SK-N-SH treated with all-trans-retinoic acid at 6 μM for 48 hours (cell line): Measurements from ENCODE around the gene NDUFB2.

Source experiments
- ATAC-seq: fragments of 200-7000 bp; cut with Tn5 transposase; 3 replicates; pipeline ENCODE4 v1.9.1; 2020; ENCODE audit warnings: mild to moderate bottlenecking, moderate library complexity
- ARNTL ChIP-seq: fragments of 450-650 bp; formaldehyde crosslinking; IDR thresholded peaks from 2 replicates; pipeline ENCODE4 v1.5.0; 2020; ENCODE audit warnings: low read depth, mild to moderate bottlenecking, moderate library complexity, borderline replicate concordance
- CSDC2 ChIP-seq: fragments of 250-450 bp; sonication (Bioruptor Pico); IDR thresholded peaks from 2 replicates; pipeline ENCODE4 v1.5.0; 2020; ENCODE audit warnings: mild to moderate bottlenecking, moderate library complexity
- GLIS3 ChIP-seq: fragments of 250-450 bp; sonication (Bioruptor Pico); IDR thresholded peaks from 2 replicates; pipeline ENCODE4 v1.5.0; 2020; ENCODE audit warnings: mild to moderate bottlenecking, moderate library complexity
- ISL1 ChIP-seq: fragments of 250-450 bp; sonication (Bioruptor Pico); IDR thresholded peaks from 2 replicates; pipeline ENCODE4 v2.1.2; 2022; ENCODE audit warnings: mild to moderate bottlenecking, moderate library complexity
- OSR1 ChIP-seq: fragments of 250-450 bp; sonication (Bioruptor Pico); IDR thresholded peaks from 2 replicates; pipeline ENCODE4 v1.8.0; 2022; ENCODE audit warnings: moderate library complexity, mild to moderate bottlenecking, inconsistent platforms
- PPARA ChIP-seq: fragments of 250-450 bp; sonication (Bioruptor Pico); IDR thresholded peaks from 2 replicates; pipeline ENCODE4 v1.5.0; 2020; ENCODE audit warnings: mild to moderate bottlenecking, borderline replicate concordance
- RARB ChIP-seq: fragments of 250-450 bp; sonication (Bioruptor Pico); IDR thresholded peaks from 2 replicates; pipeline ENCODE4 v1.8.0; 2021; ENCODE audit warnings: mild to moderate bottlenecking, moderate library complexity
- SNAI2 ChIP-seq: fragments of 250-450 bp; sonication (Bioruptor Pico); IDR thresholded peaks from 2 replicates; pipeline ENCODE4 v1.5.0; 2020; ENCODE audit warnings: mild to moderate bottlenecking, moderate library complexity
- TCF4 ChIP-seq: fragments of 250-450 bp; sonication (Bioruptor Pico); IDR thresholded peaks from 2 replicates; pipeline ENCODE4 v1.8.0; 2021; ENCODE audit warnings: mild to moderate bottlenecking, moderate library complexity, borderline replicate concordance
- ZC3H10 ChIP-seq: fragments of 250-450 bp; sonication (Bioruptor Pico); IDR thresholded peaks from 2 replicates; pipeline ENCODE4 v1.5.1; 2021; ENCODE audit warnings: mild to moderate bottlenecking, moderate library complexity
- ZFP3 ChIP-seq: fragments of 250-450 bp; sonication (Bioruptor Pico); IDR thresholded peaks from 2 replicates; pipeline ENCODE4 v1.5.0; 2020; ENCODE audit warnings: mild to moderate bottlenecking, moderate library complexity
- ZFP30 ChIP-seq: fragments of 450-650 bp; formaldehyde crosslinking; IDR thresholded peaks from 2 replicates; pipeline ENCODE4 v1.5.0; 2022; ENCODE audit warnings: mild to moderate bottlenecking, moderate library complexity
- ZNF565 ChIP-seq: fragments of 450-650 bp; formaldehyde crosslinking; conservative IDR thresholded peaks from 2 replicates; pipeline ENCODE4 v1.5.0; 2020; ENCODE audit warnings: low read depth, mild to moderate bottlenecking, moderate library complexity
- ZNF70 ChIP-seq: fragments of 450-650 bp; formaldehyde crosslinking; IDR thresholded peaks from 2 replicates; pipeline ENCODE4 v1.5.0; 2020; ENCODE audit warnings: mild to moderate bottlenecking, moderate library complexity
- ZNF8 ChIP-seq: fragments of 450-650 bp; formaldehyde crosslinking; IDR thresholded peaks from 2 replicates; pipeline ENCODE4 v1.5.0; 2020; ENCODE audit warnings: mild to moderate bottlenecking, moderate library complexity
- TF ChIP-seq, protein P1 (sequence below): fragments of 250-450 bp; sonication (Bioruptor Pico); IDR thresholded peaks from 2 replicates; pipeline ENCODE4 v1.8.0; 2021; ENCODE audit warnings: low read depth, mild to moderate bottlenecking, moderate library complexity, borderline replicate concordance
- TF ChIP-seq, protein P2 (sequence below): fragments of 250-450 bp; sonication (Bioruptor Pico); IDR thresholded peaks from 2 replicates; pipeline ENCODE4 v1.5.0; 2020; ENCODE audit warnings: mild to moderate bottlenecking, moderate library complexity
- TF ChIP-seq, protein P3 (sequence below): fragments of 250-450 bp; sonication (Bioruptor Pico); IDR thresholded peaks from 2 replicates; pipeline ENCODE4 v1.5.1; 2020; ENCODE audit warnings: low read depth, mild to moderate bottlenecking, moderate library complexity
- TF ChIP-seq, protein P4 (sequence below): fragments of 250-450 bp; sonication (Bioruptor Pico); IDR thresholded peaks from 2 replicates; pipeline ENCODE4 v1.5.1; 2021; ENCODE audit warnings: mild to moderate bottlenecking, moderate library complexity
- TF ChIP-seq, protein P5 (sequence below): fragments of 250-450 bp; sonication (Bioruptor Pico); IDR thresholded peaks from 2 replicates; pipeline ENCODE4 v1.8.0; 2020; ENCODE audit warnings: mild to moderate bottlenecking, moderate library complexity, borderline replicate concordance

Gene NDUFB2

DNA sequence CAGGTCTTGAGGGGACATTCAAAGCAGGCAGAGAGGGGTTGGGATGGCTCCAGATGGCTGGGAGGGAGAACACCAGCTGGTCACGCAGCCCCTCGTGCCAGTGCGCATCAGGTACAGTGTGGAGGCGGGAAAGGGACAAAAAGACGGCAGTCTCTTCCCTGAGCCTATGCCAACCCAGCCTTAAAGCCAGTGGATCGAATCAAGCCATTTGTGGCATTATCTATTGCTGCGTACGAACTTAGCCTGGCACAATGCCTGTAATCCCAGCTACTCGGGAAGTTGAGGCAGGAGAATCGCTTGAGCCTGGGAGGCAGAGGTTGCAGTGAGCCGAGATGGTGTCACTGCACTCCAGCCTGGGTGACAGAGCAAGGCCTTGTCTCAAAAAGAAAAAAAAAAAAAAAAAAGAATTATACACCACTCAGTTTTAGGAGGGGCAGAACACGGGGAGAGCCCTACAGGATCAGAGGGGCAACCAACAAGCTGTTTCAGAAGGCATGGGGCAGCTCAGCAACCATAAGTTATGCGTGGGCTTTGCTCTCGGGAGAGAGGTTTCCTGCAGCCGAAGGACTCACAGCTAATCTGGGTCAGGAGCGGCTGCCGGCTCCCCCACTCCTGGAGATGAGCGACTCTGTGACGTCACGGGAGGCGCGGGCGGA, 356 bp upstream of the NDUFB2 start:
- no peak for ATAC-seq
- TF ChIP-seq ZNF8 (CRISPR knock-in tag) (no peak), CSDC2 (CRISPR knock-in tag) (no peak), ZFP3 (CRISPR knock-in tag) (no peak), ZNF565 (CRISPR knock-in tag) (no peak), ZNF70 (CRISPR knock-in tag) (no peak), GLIS3 (CRISPR knock-in tag) (no peak), ZFP30 (CRISPR knock-in tag) (no peak), ARNTL (CRISPR knock-in tag) (no peak)
- TF ChIP-seq, protein P1, sequence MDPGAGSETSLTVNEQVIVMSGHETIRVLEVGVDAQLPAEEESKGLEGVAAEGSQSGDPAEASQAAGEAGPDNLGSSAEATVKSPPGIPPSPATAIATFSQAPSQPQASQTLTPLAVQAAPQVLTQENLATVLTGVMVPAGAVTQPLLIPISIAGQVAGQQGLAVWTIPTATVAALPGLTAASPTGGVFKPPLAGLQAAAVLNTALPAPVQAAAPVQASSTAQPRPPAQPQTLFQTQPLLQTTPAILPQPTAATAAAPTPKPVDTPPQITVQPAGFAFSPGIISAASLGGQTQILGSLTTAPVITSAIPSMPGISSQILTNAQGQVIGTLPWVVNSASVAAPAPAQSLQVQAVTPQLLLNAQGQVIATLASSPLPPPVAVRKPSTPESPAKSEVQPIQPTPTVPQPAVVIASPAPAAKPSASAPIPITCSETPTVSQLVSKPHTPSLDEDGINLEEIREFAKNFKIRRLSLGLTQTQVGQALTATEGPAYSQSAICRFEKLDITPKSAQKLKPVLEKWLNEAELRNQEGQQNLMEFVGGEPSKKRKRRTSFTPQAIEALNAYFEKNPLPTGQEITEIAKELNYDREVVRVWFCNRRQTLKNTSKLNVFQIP (CRISPR knock-in tag) = no peak

DNA sequence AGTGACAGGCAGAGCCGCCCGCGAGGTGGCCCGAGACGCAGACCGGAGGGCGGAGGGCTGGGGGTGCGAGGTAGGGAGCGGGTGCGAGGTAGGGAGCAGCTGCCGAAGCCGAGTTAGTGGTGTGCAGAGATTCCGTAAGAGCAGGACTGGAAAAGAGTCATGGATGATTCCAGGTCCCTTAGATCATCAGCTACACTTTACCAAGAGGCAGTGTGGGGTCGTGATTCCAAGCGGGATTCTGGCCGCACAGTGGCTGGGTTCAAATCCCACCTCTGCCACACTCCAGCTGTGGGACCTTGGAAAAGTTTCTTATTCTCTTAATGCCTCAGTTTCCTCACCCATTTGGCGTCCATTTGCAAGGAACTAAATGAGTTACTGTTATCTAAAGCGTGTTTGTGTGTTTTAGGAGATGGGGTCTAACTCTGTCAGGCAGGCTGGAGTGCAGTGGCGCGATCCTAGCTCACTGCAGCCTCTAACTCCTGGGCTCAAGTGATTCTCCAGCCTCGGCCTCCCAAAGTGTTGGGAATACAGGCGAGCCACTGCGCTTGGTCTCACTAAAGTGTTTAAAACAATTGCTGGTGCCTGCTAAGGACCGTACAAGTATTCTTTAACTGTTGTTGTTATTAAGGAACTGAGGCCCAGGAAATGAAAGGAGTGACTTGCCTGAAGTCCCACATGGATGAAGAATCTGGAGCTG, 1.1 kb downstream of the NDUFB2 start:
- no peak for TF ChIP-seq ISL1 (CRISPR knock-in tag)
- TF ChIP-seq, protein P2, sequence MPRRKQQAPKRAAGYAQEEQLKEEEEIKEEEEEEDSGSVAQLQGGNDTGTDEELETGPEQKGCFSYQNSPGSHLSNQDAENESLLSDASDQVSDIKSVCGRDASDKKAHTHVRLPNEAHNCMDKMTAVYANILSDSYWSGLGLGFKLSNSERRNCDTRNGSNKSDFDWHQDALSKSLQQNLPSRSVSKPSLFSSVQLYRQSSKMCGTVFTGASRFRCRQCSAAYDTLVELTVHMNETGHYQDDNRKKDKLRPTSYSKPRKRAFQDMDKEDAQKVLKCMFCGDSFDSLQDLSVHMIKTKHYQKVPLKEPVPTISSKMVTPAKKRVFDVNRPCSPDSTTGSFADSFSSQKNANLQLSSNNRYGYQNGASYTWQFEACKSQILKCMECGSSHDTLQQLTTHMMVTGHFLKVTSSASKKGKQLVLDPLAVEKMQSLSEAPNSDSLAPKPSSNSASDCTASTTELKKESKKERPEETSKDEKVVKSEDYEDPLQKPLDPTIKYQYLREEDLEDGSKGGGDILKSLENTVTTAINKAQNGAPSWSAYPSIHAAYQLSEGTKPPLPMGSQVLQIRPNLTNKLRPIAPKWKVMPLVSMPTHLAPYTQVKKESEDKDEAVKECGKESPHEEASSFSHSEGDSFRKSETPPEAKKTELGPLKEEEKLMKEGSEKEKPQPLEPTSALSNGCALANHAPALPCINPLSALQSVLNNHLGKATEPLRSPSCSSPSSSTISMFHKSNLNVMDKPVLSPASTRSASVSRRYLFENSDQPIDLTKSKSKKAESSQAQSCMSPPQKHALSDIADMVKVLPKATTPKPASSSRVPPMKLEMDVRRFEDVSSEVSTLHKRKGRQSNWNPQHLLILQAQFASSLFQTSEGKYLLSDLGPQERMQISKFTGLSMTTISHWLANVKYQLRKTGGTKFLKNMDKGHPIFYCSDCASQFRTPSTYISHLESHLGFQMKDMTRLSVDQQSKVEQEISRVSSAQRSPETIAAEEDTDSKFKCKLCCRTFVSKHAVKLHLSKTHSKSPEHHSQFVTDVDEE (CRISPR knock-in tag) = no peak
- TF ChIP-seq SNAI2 (CRISPR knock-in tag) = no peak
- TF ChIP-seq, protein P3, sequence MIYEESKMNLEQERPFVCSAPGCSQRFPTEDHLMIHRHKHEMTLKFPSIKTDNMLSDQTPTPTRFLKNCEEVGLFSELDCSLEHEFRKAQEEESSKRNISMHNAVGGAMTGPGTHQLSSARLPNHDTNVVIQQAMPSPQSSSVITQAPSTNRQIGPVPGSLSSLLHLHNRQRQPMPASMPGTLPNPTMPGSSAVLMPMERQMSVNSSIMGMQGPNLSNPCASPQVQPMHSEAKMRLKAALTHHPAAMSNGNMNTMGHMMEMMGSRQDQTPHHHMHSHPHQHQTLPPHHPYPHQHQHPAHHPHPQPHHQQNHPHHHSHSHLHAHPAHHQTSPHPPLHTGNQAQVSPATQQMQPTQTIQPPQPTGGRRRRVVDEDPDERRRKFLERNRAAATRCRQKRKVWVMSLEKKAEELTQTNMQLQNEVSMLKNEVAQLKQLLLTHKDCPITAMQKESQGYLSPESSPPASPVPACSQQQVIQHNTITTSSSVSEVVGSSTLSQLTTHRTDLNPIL = no peak
- TF ChIP-seq ZC3H10 (CRISPR knock-in tag) = no peak
- no peak for TF ChIP-seq ZNF565 (CRISPR knock-in tag)
- no peak for TF ChIP-seq OSR1 (CRISPR knock-in tag)
- TF ChIP-seq, protein P4, sequence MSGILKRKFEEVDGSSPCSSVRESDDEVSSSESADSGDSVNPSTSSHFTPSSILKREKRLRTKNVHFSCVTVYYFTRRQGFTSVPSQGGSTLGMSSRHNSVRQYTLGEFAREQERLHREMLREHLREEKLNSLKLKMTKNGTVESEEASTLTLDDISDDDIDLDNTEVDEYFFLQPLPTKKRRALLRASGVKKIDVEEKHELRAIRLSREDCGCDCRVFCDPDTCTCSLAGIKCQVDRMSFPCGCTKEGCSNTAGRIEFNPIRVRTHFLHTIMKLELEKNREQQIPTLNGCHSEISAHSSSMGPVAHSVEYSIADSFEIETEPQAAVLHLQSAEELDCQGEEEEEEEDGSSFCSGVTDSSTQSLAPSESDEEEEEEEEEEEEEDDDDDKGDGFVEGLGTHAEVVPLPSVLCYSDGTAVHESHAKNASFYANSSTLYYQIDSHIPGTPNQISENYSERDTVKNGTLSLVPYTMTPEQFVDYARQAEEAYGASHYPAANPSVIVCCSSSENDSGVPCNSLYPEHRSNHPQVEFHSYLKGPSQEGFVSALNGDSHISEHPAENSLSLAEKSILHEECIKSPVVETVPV (CRISPR knock-in tag) = no peak
- TF ChIP-seq ZFP3 (CRISPR knock-in tag) = no peak
- TF ChIP-seq CSDC2 (CRISPR knock-in tag) = no peak
- TF ChIP-seq, protein P5, sequence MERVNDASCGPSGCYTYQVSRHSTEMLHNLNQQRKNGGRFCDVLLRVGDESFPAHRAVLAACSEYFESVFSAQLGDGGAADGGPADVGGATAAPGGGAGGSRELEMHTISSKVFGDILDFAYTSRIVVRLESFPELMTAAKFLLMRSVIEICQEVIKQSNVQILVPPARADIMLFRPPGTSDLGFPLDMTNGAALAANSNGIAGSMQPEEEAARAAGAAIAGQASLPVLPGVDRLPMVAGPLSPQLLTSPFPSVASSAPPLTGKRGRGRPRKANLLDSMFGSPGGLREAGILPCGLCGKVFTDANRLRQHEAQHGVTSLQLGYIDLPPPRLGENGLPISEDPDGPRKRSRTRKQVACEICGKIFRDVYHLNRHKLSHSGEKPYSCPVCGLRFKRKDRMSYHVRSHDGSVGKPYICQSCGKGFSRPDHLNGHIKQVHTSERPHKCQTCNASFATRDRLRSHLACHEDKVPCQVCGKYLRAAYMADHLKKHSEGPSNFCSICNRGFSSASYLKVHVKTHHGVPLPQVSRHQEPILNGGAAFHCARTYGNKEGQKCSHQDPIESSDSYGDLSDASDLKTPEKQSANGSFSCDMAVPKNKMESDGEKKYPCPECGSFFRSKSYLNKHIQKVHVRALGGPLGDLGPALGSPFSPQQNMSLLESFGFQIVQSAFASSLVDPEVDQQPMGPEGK (CRISPR knock-in tag) = no peak
- no peak for TF ChIP-seq PPARA (CRISPR knock-in tag)
- TF ChIP-seq RARB = no peak
- TF ChIP-seq ZFP30 (CRISPR knock-in tag) = no peak
- TF ChIP-seq ZNF70 (CRISPR knock-in tag) = no peak
- TF ChIP-seq ARNTL (CRISPR knock-in tag) = no peak
- no peak for TF ChIP-seq TCF4 (CRISPR knock-in tag)
- TF ChIP-seq, protein P1 (CRISPR knock-in tag) = no peak
- ATAC-seq = peak; percentile 41
